Measurements from ENCODE around the gene VASP.

The VASP gene

DNA sequence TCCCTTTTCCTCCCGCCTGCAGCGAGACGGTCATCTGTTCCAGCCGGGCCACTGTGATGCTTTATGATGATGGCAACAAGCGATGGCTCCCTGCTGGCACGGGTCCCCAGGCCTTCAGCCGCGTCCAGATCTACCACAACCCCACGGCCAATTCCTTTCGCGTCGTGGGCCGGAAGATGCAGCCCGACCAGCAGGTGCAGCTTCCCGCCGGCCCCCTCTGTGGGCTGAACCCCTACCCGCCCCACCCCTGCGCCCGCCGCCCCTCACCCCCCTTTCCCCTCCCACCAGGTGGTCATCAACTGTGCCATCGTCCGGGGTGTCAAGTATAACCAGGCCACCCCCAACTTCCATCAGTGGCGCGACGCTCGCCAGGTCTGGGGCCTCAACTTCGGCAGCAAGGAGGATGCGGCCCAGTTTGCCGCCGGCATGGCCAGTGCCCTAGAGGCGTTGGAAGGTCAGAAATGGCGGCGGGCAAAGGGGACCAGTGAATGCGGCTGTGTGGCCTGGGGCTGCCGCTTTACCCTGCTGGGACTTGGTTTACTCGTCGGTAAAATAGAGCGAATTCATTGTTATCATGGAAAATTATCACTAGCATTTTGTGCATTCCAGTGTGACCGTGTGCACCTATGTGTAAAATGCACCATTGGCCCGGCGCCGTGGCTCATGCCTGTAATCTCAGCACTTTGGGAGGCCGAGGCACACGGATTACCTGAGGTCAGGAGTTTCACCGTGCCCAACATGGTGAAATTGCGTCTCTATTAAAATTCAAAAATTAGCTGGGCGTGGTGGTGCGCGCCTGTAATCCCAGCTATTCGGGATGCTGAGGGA, 10.6 kb downstream of the VASP start:
- DNase-seq: no peak

DNA sequence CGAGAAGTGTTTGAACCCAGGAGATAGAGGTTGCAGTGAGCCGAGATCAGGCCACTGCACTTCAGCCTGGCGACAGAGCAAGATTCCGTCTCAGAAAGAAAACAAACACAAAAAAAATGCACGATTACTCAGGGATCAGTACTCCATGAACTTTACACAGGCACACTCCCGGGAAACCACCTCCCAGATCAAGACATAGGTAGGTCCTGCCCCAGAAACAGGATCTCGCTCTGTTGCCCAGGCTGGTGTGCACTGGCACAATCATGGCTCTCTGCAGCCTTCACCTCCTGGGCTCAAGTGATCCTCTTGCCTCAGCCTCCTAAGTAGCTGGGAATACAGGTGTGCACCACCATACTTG, 11.2 kb downstream of the VASP start:
- DNase-seq: no peak

DNA sequence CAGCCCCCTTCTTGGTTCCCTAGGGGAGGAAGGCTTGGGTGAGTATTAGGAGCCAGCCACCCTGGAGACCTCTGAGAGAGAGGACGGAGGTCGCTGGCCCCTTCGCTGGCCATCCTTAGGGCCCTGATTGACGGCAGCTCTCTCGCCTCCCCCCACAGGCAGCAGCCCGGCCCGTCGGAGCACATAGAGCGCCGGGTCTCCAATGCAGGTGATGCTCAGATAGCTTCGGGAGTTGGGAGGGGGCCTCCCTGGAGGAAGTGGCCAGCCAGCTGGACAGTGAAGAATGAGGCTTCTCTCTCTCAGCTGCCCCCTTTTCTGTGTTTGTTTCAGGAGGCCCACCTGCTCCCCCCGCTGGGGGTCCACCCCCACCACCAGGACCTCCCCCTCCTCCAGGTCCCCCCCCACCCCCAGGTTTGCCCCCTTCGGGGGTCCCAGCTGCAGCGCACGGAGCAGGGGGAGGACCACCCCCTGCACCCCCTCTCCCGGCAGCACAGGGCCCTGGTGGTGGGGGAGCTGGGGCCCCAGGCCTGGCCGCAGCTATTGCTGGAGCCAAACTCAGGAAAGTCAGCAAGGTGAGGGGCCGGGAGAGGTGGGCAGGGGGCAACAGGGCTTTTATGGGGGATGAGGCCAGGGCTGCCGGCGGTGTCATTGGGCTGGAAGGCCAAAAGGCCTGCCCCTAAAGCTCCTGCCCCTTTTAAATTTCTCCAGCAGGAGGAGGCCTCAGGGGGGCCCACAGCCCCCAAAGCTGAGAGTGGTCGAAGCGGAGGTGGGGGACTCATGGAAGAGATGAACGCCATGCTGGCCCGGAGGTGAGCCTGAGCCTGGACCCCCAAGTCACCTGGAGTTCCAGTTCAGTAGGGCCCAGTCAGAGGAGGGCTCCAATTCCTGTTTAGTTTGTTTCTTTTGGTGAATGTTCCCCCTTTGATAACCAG, 15.0 kb downstream of the VASP start:
- DNase-seq: no peak

DNA sequence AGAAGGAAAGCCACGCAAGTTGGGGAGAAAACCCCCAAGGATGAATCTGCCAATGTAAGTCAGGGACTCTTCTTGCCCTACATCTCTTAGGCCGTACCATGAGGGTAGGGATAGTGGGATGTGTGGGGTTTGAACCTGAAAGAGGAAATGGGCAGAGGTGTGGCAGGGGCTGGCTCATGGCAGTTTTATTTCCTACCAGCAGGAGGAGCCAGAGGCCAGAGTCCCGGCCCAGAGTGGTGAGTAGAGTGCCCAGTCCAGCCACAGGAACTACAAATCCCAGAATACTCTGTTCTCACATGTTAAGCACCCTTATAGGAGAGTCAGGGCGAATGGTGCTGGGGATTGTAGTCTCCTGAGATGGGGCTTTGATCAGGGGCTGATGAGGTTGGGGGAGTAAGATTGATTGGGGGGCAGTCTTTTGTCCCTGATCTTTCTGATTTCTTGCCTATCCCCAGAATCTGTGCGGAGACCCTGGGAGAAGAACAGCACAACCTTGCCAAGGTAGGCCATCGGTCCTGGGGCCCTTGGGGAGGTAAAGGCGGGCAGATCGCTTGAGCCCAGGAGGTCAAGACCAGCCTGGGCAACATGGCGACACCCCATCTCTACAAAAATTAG, 16.5 kb downstream of the VASP start:
- peak; percentile 80 for DNase-seq

DNA sequence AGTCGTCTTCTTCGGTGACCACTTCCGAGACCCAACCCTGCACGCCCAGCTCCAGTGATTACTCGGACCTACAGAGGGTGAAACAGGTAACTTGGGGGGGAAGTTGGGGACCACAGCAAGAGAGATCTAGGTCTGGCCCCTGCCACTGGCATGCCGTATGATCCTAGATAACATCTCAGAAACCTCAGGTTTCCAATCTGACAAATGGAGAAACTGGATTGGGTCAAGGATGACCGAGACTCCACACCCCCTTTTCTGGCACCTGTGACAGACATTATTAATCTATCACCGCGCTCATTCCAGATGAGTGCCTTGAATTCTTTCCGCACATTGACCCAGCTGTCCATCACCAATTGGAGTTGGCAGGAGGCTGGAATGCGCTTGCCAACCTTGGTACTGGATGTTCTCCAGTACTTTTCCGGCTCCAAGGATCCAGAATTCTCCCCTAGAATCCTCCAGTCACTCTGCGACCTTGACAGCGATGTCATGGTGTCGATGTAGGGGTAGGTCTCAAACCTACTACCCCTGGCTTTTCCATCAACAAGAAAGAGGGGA, 17.4 kb downstream of the VASP start:
- DNase-seq: no peak

DNA sequence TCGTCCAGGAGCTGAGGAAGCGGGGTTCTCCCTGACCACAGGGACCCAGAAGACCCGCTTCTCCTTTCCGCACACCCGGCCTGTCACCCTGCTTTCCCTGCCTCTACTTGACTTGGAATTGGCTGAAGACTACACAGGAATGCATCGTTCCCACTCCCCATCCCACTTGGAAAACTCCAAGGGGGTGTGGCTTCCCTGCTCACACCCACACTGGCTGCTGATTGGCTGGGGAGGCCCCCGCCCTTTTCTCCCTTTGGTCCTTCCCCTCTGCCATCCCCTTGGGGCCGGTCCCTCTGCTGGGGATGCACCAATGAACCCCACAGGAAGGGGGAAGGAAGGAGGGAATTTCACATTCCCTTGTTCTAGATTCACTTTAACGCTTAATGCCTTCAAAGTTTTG, 18.9 kb downstream of the VASP start:
- DNase-seq: peak; percentile 52

DNA sequence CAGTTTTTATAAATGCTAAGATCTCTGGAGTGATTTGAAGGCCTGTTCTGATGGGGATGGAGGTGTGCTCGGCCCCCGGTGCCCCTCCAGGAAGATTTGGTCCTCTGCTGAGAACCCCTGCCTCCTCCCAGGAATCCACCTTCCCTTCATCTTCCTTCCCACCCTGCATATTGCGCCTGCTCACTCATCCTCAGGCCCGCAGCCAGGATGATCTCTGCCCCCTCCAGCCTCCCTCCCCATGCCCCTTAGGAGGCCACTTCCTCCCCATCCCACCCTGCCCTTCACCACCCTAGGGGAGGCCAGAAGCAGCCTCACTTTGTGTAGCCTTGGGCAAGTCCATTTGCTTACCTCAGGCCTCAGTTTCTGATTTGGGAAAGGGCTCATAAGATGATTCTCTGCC, 19.7 kb downstream of the VASP start:
- no peak for DNase-seq

DNA sequence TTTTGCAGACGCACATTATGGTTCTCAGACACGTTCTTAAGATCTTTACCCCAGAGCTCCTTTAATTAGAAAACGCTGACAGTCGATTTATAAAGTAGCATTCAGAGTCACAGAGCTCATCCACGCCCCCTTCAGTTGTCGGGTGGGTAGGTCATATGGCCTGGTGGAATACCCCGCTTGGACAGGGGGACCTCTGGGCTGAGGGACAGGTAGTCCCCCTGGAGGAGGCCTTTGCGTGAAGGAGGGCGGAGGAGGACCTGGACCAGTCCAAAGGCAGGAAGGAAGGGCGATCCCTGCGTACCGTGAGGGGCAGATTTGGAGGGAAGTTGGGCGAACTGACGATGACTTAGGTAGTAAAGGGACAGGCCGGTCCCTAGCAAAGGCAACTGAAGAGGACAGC, 20.5 kb downstream of the VASP start:
- no peak for DNase-seq

DNA sequence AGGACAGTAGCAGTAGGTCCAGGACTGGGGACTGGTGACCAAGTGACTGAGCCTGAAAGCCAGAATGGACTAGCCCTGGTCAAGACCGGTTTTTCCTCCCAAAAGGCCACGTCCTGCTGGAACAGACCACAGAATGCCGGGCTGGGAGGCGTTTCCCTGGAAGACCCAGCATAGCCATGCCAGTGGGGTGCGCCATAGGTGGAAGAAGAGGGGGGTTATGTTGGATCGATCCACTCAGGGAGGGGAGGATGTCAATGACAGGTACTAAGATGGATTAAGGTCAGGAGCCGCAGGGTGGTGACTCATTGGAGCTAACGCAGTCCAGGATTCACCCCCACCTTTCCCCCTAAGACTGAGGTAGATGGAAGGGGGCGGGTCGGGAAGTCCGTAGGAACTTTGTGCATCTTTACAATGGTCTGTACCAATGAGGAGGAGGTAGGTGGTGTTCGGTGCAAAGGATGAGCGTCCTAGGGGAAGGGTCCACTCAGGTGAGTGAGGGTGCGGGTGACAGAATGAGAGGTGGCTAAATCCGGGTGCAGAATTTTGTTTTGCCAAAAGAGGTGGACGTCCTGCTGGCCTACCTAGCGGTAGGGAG, 21.0 kb downstream of the VASP start:
- no peak for DNase-seq

DNA sequence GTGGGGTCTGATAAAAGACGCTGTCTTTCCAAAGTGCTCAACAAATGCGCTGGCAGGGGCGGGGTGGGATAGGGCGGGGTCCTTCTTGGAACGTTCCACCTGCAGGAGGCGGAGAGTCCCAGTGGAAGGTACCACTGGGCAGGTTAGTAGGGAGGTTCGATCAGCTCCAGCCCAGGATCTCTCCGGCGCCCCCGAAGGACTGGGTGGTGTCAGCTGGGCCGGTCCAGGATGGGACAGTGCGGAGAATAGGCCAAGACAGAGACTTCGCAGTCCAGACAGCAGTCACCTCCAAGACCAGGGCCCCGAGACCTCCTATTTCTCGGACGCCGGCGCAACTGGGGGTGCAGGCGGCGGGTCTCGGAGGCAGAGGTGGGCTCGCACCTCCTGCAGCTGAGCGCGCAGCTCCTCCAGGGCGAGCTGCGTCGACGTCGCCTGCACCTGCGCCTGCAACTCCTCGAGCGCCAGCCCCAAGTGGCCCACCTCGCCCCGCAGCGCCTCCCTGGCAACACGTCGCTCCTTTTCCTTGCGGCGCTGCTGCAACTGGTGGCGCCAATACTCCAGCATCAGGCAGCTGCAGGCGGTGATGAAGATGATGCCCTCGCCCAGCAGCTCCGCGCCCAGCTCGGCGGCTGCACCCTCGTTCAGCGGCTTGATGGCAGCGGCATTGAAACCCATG, 21.6 kb downstream of the VASP start:
- DNase-seq: no peak

DNA sequence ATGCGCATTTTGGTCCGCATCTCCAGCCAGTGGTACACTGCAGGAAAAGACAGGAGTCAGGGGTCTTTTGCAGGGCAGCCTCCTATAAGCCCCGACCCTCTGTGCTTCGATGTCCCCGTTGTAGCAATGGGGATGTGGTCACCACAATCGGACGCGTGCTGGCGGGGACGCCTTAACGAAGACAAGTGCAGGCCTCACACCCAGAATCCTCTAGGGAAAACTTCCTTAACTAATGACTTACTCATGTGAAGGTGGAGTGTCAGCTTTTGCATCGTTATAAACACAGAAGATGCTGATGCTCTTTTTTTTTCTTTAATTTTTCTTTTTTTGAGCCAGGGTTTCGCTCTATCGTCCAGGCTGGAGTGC, 22.1 kb downstream of the VASP start:
- DNase-seq: no peak

DNA sequence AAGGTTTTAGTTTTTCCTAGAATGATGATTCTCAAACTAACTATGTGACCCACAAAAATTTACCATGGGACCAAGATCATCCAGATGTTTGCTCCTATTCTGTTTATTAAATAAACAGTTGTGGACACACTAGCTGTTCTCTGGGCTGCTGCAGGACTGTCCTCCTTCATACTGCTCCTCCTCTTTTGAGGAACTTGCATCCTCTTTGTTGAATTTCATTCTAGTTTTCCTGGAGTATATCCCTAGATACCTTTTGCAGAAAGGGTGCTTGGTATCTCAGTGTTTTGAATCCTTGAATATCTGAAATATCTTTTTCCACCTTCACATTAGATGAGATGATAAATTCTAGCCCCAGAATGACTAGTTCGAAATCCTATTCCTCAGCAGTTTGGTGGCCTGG, 24.1 kb downstream of the VASP start:
- no peak for DNase-seq

DNA sequence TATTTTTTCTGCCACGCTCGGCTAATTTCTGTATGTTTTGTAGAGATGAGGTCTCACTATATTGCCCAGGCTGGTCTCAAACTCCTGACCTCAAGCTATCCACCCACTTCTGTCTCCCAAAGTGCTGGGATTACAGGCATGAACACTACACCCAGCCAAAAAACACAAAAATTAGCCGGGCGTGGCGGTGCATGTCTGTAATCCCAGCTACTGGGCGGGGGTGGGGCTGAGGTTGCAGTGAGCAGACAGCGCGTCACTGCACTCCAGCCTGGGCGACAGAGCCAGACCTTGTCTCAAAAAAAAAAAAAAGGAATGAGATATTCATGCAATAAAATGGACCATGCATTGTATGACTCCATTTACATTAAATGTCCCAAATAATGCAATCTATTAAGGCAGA, 32.2 kb downstream of the VASP start:
- DNase-seq: no peak

DNA sequence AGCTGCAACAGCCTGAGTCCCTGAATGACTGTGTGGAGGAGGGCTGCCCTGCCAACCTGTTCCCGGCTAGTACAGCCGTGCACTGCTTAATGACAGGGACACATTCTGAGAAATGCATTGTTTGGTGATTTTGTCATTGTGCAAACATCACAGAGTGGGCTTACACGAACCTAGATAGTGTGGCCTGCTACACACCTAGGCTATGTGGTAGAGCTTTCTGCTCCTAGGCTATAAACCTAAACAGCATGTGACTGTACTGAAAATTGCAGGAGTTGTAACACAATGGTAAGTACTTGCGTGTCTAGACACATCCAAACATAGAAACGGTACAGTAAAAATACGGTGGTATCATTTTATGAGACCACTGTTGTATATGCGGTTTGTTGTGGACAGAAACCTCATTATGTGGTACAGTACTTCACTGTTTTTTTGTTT, 35.0 kb downstream of the VASP start:
- DNase-seq: no peak

DNA sequence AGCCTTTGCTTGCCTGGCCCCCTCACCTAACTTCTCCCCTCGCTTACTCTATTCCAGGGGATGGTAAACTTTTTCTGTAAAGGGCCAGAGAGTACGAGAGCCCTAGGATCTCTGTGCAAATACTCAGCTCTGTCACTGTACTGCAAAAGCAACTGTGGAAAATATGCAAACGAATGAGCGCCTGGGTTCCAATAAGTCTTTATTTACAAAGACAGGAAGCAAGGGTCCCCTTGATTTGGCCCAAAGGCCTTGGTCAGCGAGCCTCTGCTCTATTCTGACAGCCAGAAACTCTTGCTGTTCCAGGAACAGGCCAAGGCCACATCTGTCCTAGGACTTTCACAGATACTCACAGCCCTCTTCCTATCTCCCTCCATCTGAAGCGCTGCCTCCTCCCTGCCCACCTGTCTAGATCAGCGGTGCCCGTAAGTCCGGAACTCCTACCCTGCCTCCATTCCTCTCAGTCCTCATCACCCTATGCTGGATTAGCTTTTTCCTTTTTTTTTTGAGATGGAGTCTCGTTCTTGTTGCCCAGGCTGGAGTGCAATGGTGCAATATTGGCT, 40.0 kb downstream of the VASP start:
- no peak for DNase-seq

DNA sequence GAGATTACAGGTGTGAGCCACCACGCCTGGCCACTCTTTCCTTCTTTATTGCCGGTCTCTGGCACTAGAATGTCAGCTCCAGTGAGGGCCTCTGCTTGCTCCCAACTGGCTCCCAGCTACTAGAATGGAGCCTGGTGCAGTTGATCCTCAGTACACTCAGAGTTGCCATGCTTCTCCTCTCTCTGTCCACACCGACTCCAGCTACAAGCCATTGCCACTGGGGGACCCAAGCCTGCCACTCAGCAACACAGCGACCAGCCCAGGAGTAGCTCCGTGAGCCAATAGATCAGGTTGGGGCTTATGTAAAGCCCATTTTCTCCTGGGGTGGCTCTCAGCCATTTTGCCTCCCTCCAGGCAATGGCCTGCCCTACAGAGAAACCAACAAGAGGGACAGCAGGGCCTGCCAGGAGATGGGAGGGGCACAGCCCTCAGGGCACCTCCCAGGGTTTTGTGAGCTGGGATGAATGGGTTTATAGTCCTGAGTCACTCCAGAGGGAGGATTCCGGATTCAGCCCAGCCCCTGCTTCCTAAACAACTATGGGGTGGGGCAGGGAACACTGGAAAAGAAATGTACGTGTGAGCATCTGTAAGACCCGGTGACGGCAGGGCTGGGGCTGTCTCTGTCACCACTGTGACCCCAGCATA, 40.8 kb downstream of the VASP start:
- DNase-seq: no peak

DNA sequence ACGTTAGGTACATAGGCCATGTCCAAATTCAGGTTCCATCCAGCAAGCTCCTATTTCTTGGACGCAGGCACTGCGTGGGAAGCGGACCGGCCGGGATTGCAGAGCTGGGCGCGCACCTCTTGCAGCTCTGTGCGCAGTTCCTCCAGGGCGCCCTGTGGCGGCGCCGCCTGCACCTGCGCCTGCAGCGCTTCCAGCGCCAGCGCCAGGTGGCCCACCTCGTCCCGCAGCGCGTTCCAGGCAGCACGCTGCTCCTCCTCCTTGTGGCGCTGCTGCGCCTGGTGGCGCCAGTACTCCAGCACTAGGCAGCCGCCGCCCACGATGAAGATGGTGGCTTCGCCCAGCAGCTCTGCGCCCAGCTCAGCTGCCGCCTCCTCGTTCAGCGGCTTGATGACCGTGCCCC, 46.2 kb downstream of the VASP start:
- DNase-seq: no peak

DNA sequence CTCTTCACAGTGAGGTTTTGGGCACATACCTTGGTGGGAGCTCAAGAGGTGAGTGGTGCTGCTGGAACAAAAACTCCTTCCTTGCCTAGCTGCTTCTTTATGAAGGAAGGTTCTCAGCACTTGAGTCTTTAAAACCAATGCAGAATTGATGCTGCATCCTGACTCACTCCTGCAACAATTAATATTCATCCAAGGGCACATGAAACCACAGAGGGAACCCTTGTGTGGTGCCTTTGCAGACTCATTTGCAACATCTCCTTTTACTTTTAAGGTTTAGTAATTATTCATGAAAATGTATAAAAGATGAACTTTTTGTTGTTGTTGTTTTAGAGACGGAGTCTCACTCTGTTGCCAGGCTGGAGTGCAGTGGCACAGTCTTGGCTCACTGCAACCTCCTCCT, 47.2 kb downstream of the VASP start:
- DNase-seq: no peak

DNA sequence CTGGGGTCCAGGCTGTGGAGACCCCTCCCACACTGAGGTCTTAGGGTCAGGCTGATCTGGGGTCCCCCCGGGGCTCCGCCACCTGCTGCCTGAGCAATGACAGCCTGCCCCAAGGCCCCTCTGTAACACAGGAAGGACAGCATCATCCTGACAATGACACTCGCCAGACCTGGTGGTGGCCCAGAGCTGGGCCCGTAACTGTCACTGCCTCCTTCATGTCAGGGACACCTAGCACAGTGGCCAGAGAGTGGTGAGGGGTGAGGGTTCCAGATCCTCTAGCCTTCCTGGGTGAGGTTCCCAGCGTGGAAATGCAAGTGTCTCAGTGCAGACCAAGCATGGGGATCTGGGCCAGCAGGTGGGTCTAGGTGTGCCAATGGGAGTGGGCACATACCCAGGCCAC, 49.6 kb downstream of the VASP start:
- no peak for DNase-seq

DNA sequence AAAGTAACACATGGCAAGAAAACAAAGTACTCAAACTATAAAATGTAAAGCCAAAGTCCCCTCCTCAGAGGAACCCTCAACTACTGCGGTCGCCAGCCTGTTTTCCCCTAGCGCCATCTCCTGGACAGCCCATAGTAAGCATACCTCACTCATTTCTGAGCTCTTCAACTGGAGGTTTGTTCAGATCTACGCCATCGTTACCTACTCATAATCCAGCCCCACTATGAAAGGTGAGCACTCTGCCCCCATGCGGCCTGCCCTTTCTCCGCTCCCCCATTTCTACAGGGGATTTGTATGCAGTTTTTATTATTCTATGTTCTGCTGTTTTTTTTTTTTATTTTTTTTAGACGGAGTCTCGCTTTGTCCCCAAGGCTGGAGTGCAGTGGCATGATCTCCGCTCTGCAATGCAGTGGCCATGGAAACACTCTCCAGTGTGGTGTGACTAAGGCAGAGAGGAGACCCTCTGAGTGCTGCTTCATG, 51.2 kb downstream of the VASP start:
- peak; percentile 58 for DNase-seq

DNA sequence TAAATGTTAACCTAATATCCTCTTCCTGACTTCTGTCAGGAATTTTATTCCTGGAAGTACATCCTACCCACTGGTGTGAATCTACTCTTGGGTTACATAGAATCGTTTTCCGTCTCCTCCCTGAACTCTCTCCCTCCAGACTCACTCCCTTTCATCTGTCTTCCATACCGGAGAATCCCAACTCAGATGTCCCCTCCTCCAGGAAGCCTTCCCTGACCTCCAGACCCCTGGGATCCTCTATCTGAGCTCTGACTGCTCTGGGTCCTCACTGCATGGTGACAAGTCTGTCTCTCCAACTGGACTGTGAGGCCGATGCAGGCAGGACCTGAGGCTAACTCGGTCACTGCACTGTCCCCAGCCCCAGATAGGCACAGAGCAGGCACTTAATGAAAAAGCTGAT, 52.8 kb downstream of the VASP start:
- DNase-seq: no peak

DNA sequence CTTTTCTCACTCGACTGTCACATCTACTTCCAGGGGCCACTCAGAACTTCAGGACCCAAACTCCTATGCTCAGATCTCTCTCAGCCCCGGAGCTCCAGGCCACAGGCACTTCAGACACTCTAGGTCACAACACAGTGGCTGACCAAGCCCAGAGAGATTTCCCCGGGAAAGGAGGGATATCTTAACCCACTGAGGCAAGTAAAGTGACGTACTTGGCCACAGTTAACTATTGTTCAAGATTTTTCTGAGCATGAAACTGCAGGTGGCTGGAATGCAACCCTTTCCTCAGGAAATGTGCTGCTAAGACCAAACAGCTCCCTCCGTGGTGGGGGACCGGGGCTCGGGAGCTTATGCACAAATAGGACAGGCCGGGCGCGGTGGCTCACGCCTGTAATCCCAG, 53.4 kb downstream of the VASP start:
- DNase-seq: no peak
